Hepatocyte (in vitro differentiated cells): ENCODE data around the gene SNPH. TPM values are rescaled to one million over a fixed set of nuclear protein-coding genes. Genes with fewer than 3 reads are reported as not detected.
A peak's percentile ranks its signal among the peaks of the same experiment; 100 is the strongest.

Experiments
- DNase-seq: peaks from one replicate; pipeline ENCODE4 v3.0.0-alpha.2; 2016; ENCODE audit warnings: low spot score
- H2AFZ ChIP-seq: fragments of 200-600 bp; sonication (generic); 2 replicates; pipeline ENCODE4 v1.6.0; 2016; ENCODE audit warnings: antibody characterized with exemption, mild to moderate bottlenecking
- H3K27ac ChIP-seq: fragments of 200-600 bp; sonication (generic); 2 replicates; pipeline ENCODE4 v1.5.1; 2016; ENCODE audit warnings: mild to moderate bottlenecking
- H3K27me3 ChIP-seq: fragments of 200-600 bp; sonication (generic); 2 replicates; pipeline ENCODE4 v1.6.1; 2016
- H3K36me3 ChIP-seq: fragments of 200-600 bp; sonication (generic); replicated peaks from 2 replicates; pipeline ENCODE4 v1.5.1; 2016; ENCODE audit warnings: low read depth; ENCODE audit not compliant: insufficient read depth
- H3K4me1 ChIP-seq: fragments of 200-600 bp; sonication (generic); 2 replicates; pipeline ENCODE4 v1.5.1; 2016; ENCODE audit warnings: mild to moderate bottlenecking, moderate library complexity; ENCODE audit not compliant: insufficient read depth
- H3K4me2 ChIP-seq: fragments of 200-600 bp; sonication (generic); 2 replicates; pipeline ENCODE4 v1.6.0; 2016
- H3K4me3 ChIP-seq: fragments of 200-600 bp; sonication (generic); 2 replicates; pipeline ENCODE4 v1.5.1; 2016; ENCODE audit warnings: mild to moderate bottlenecking
- H3K79me2 ChIP-seq: fragments of 200-600 bp; sonication (generic); 2 replicates; pipeline ENCODE4 v1.6.0; 2017; ENCODE audit warnings: mild to moderate bottlenecking
- H3K9me2 ChIP-seq: fragments of 200-600 bp; sonication (generic); replicated peaks from 2 replicates; pipeline ENCODE4 v1.6.0; 2017; ENCODE audit warnings: mild to moderate bottlenecking; ENCODE audit not compliant: insufficient read depth
- H3K9me3 ChIP-seq: fragments of 200-600 bp; sonication (generic); 2 replicates; pipeline ENCODE4 v1.5.1; 2016; ENCODE audit warnings: low read depth, mild to moderate bottlenecking
- H4K20me1 ChIP-seq: fragments of 200-600 bp; sonication (generic); 2 replicates; pipeline ENCODE4 v1.6.0; 2016; ENCODE audit warnings: mild to moderate bottlenecking; ENCODE audit not compliant: insufficient read depth, poor library complexity, severe bottlenecking
- CTCF ChIP-seq: fragments of 200-600 bp; sonication (generic); IDR thresholded peaks from 2 replicates; pipeline ENCODE4 v1.5.1; 2016; ENCODE audit warnings: antibody characterized with exemption, mild to moderate bottlenecking; ENCODE audit not compliant: poor library complexity
- EZH2 ChIP-seq: fragments of 200-600 bp; sonication (generic); IDR thresholded peaks from 2 replicates; pipeline ENCODE4 v1.6.1; 2016; ENCODE audit warnings: antibody characterized with exemption, mild to moderate bottlenecking, borderline replicate concordance
- EZH2phosphoT487 ChIP-seq: fragments of 200-600 bp; sonication (generic); IDR thresholded peaks from one replicate; pipeline ENCODE4 v1.6.1; 2018; ENCODE audit warnings: antibody characterized with exemption, mild to moderate bottlenecking, low read depth, moderate library complexity; ENCODE audit not compliant: unreplicated experiment, severe bottlenecking
- WGBS: methylation state at CpG from one replicate; pipeline ENCODE4 v1.1.6; 2016; ENCODE audit warnings: low lambda C conversion rate; ENCODE audit errors: missing lambda C conversion rate; 5-methylcytosine and 5-hydroxymethylcytosine counted together
- polyA plus RNA-seq: library from polyadenylated mRNA; unstranded; fragments of >200 nt; fragmentation: Nextera tagmentation; extraction: Ambion mirVana; gene quantifications from 2 replicates; pipeline ENCODE4 v1.2.1, GENCODE V29; 2016
- total RNA-seq: library from RNA; depleted of rRNA; stranded (reverse); fragments of >200 nt; gene quantifications from 2 replicates; pipeline ENCODE4 v1.2.3, GENCODE V29; 2014

The SNPH gene
- total and polyA plus RNA-seq, 2 experiments from 2014 or later = 2.3 to 3.7 TPM

GRCh38 chr20:1331101-1331500 lies 65.0 kb downstream of the SNPH start:
- 96% methylated on average over 2 of the region's 2 CpGs for WGBS

GRCh38 chr20:1331801-1332453 lies 65.8 kb downstream of the SNPH start:
- TF ChIP-seq EZH2 (no peak), EZH2phosphoT487 (no peak), CTCF (no peak)
- Histone ChIP-seq H3K4me2 (no peak overlapping the region), H3K9me3 (no peaks in the 10 kb centered on the region), H3K4me3 (no peak overlapping the region), H3K27me3 (no peaks in the 10 kb centered on the region), H3K36me3 (no peaks in the 10 kb centered on the region), H4K20me1 (no peaks in the 10 kb centered on the region), H2AFZ (no peak overlapping the region), H3K9me2 (no peaks in the 10 kb centered on the region), H3K27ac (no peak overlapping the region), H3K4me1 (peaks cover 24% of the 10 kb centered on the region), H3K79me2 (peaks cover 51% of the 10 kb centered on the region)
- WGBS = 94% methylated on average over 6 of the region's 6 CpGs
- no peak for DNase-seq

More at GRCh38 chr20:1331101-1331500, 65.0 kb downstream of the SNPH start:
- H3K9me3 ChIP-seq = no peaks in the 10 kb centered on the region
- peak; percentile 1 for DNase-seq
- H2AFZ ChIP-seq = no peak overlapping the region
- no peaks in the 10 kb centered on the region for H4K20me1 ChIP-seq
- H3K27ac ChIP-seq = peak overlapping the region; percentile 100
- peaks cover 59% of the 10 kb centered on the region for H3K79me2 ChIP-seq
- no peak overlapping the region for H3K4me2 ChIP-seq
- no peaks in the 10 kb centered on the region for H3K36me3 ChIP-seq
- H3K4me3 ChIP-seq = no peak overlapping the region
- H3K27me3 ChIP-seq = no peaks in the 10 kb centered on the region
- no peak for TF ChIP-seq CTCF
- no peak for TF ChIP-seq EZH2phosphoT487
- TF ChIP-seq EZH2 = no peak
- H3K4me1 ChIP-seq = peaks cover 33% of the 10 kb centered on the region
- no peaks in the 10 kb centered on the region for H3K9me2 ChIP-seq

- H4K20me1 ChIP-seq = no peaks in the 10 kb centered on the region
- no peak overlapping the region for H3K4me3 ChIP-seq
- H3K9me3 ChIP-seq = no peaks in the 10 kb centered on the region
- peaks cover 42% of the 10 kb centered on the region for H3K79me2 ChIP-seq
- peaks cover 16% of the 10 kb centered on the region for H3K4me1 ChIP-seq
- H2AFZ ChIP-seq = no peak overlapping the region
- H3K9me2 ChIP-seq = no peaks in the 10 kb centered on the region
- DNase-seq = no peak
- WGBS = 93% methylated on average over 2 of the region's 2 CpGs
- no peak overlapping the region for H3K27ac ChIP-seq
- TF ChIP-seq EZH2phosphoT487 (no peak), EZH2 (no peak), CTCF (no peak)
- no peaks in the 10 kb centered on the region for H3K27me3 ChIP-seq
- H3K4me2 ChIP-seq = no peak overlapping the region
- H3K36me3 ChIP-seq = no peaks in the 10 kb centered on the region
Observed at GRCh38 chr20:1332749-1333300, 66.7 kb downstream of the SNPH start.
